Astrocyte of the spinal cord (primary cell): ENCODE data around the gene CHCHD6.

ENCODE experiments used
- DNase-seq: peaks from one replicate; pipeline ENCODE4 v3.0.0; 2011; ENCODE audit warnings: low read depth, low spot score
- H3K4me3 ChIP-seq: 2 replicates; pipeline ENCODE4 v1.5.1; 2011; ENCODE audit warnings: low read depth, mild to moderate bottlenecking, low read length, moderate library complexity
- in situ Hi-C: cut with HindIII; loops from 2 replicates; pipeline ENCODE4 v1.10.0; 2017; ENCODE audit warnings: low sequenced_read_pairs
- TF ChIP-seq, protein P1 (sequence below): IDR thresholded peaks from 2 replicates; pipeline ENCODE4 v1.5.1; 2012; ENCODE audit warnings: low read depth, mild to moderate bottlenecking, low read length, inconsistent platforms

The CHCHD6 gene

DNA sequence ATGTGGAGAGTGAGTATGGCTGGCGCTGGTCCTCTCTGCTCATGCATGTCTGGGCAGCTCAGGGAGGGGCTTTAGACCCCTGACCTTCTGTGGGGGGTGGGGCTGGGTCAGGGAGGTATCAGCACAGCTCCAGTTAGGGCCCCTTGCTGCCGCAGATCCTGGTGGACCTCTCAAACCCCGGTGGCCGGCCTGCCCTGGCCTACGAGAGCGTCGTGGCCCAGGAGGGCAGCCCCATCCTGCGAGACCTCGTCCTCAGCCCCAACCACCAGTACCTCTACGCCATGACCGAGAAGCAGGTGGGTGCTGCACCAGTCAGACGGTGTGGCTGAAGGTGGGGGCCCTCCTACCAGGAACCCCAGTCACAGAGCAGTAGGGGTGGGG, 299.1 kb downstream of the CHCHD6 start:
- in situ Hi-C loops: no loop called here
- no peak overlapping the region for H3K4me3 ChIP-seq
- TF ChIP-seq, protein P1, sequence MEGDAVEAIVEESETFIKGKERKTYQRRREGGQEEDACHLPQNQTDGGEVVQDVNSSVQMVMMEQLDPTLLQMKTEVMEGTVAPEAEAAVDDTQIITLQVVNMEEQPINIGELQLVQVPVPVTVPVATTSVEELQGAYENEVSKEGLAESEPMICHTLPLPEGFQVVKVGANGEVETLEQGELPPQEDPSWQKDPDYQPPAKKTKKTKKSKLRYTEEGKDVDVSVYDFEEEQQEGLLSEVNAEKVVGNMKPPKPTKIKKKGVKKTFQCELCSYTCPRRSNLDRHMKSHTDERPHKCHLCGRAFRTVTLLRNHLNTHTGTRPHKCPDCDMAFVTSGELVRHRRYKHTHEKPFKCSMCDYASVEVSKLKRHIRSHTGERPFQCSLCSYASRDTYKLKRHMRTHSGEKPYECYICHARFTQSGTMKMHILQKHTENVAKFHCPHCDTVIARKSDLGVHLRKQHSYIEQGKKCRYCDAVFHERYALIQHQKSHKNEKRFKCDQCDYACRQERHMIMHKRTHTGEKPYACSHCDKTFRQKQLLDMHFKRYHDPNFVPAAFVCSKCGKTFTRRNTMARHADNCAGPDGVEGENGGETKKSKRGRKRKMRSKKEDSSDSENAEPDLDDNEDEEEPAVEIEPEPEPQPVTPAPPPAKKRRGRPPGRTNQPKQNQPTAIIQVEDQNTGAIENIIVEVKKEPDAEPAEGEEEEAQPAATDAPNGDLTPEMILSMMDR: no peak
- DNase-seq: no peak

DNA sequence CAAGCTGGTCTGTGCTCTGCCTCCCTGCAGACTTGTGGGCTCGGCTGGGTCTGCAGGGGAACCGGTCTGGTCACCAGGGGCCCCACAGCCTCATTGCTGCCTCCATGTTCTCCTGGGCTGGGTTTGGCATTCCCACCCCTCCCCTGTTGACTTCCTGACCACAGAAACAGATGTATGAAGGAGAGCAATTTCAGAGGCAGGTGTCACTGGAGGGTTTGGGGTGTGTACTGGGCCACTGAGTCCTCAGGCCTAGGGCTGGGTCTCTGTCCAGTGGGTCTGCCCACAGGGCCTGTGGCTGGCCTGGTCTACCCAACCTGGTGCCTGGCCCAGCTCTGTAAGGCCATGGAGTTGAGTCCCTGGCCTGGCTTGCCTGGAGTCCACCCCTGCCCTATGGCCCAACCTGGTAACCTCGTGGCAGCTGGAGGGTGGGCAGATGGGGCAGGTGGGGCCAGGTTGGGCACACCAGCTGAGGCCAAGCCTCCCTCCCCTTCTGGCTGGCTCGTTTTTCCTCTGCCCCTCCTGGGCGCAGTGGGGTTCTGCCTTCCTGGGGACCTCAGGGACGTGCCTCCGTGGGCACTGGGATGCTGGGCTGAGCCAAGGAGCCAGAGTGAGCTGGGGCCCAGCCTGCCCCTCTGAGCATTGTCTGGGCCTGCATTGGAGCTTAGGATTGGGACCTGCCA, 299.7 kb downstream of the CHCHD6 start:
- no peak overlapping the region for H3K4me3 ChIP-seq
- TF ChIP-seq, protein P1: no peak
- DNase-seq: no peak
- in situ Hi-C loops: no loop called here

DNA sequence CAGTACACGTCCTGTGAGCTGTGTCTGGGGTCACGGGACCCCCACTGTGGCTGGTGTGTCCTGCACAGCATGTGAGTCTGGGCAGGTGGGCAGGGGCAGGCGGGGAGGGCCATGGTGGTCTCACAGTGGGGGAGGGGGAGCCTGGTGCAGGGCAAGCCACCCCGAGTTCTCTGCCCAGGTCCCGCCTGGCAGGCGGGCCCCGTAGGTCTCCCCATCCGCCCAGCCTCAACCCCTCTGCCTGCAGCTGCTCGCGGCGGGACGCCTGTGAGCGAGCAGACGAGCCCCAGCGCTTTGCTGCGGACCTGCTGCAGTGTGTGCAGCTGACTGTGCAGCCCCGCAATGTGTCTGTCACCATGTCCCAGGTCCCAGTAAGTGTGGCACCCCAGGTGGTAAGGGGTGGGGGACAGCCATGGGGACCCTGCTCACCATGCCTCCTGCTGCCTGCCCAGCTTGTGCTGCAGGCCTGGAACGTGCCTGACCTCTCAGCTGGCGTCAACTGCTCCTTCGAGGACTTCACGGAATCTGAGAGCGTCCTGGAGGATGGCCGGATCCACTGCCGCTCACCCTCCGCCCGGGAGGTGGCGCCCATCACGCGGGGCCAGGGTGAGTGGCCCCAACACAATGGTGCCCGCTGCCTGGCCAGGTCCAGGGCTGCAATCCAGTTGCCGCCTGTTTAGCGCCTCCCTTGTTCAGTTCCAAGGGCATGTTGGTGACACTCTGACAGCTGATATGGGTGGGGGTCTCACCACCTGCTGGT, 300.8 kb downstream of the CHCHD6 start:
- DNase-seq: no peak
- TF ChIP-seq, protein P1: no peak
- no peak overlapping the region for H3K4me3 ChIP-seq
- in situ Hi-C loops: no loop called here

DNA sequence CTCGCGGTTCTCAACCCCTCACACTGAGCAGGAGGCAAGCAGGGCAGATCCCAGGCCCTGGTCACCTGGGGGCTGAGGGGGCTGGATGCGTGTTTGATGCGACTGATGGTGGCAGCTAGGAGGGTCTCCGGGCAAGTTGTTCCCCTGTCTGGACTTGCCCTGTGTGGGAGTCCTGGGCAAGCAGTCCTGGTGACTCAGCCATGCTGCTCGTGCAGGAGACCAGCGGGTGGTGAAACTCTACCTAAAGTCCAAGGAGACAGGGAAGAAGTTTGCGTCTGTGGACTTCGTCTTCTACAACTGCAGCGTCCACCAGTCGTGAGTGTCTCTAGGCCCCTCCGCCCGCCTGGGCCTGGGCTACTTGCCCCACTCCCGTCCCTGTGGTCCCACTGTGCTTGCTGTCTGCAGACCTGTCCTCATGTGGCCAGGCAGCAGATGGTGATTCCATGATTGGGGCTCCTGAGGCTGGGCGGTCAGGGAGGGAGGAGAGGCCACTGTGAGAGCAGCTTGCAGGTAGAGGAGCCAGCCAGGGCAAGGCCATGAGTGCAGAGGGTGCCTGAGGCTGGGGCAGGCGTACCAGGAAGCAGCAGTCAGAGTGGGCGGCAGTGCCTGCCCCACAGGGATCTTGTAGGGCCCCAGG, 301.9 kb downstream of the CHCHD6 start:
- DNase-seq: peak; percentile 54
- in situ Hi-C loops: no loop called here
- H3K4me3 ChIP-seq: no peak overlapping the region

DNA sequence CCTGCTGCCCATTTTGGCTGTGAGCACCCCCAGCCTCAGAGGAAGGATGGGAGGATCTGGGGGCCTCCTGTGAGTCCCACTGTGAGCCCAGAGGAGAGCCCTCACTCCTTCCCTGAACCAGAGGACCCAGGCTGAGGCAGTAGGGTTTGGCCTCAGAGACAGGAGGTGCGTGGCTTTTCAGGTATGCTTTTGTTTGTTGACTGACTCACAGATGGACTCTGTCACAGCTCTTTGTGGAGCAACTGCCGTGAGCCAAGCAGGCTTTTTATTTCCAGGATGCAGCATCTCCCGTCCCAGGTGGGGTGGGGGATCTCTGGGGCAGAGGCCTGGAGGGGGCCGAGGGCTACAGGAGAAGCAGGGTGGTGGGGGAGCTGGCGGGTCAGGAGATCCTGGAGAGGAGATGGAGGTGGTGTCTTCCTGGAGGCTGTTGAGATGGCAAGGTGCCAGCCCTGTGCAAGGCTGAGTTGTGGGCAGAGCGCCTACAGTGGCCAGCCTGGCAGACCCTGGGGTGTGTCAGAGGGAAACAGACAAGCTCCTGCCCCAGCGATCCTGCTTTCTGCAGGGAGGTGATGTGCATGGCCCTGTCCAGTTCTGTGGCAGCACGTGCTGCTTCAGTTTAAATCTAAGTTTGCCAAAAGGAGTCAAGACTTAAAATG, 302.9 kb downstream of the CHCHD6 start:
- no peak for DNase-seq
- in situ Hi-C loops: no loop called here
- no peak overlapping the region for H3K4me3 ChIP-seq
- TF ChIP-seq, protein P1: no peak

More for the DNA sequence above, 301.9 kb downstream of the CHCHD6 start:
- TF ChIP-seq, protein P1: no peak

DNA sequence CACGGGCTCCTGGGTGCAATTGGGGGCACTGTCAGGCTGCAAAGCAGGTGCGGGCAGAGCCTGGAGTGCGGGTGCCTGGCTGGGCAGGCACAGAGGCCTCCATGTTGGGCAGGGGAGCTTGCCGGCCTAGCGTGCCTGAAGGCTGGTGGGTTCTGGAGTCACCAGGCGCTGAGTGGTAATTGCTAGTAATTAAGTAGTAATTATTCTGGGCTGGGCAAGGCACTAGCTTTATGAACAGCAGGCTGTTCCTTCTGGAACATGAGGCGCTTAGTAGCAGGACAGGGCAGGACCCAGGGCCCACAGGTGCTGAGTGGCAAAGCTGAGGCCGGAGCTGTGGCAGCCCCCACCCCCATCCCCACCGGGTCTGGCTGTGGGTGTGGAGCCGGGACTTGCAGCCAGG, 304.2 kb downstream of the CHCHD6 start:
- DNase-seq: no peak
- TF ChIP-seq, protein P1: no peak
- in situ Hi-C loops: no loop called here
- no peak overlapping the region for H3K4me3 ChIP-seq
